Psoas muscle (tissue), 8 donors: ENCODE data around the gene POGZ. TPM values are rescaled to one million over a fixed set of nuclear protein-coding genes. Genes with fewer than 3 reads are reported as not detected.
A peak's percentile ranks its signal among the peaks of the same experiment; 100 is the strongest.
"Not testable (repeated sequence)": the region's sequence is repeated elsewhere in the genome, so short reads cannot be mapped to it uniquely, and the experiment has no call there.

Experiments used
- ATAC-seq, 4 donors: fragments of 200-7000 bp; cut with Tn5 transposase; one replicate each; pipeline ENCODE4 v1.9.1; 2020; ENCODE audit warnings: moderate library complexity in 3 of 4, mild to moderate bottlenecking in 2 of 4
- DNase-seq, 2 donors: peaks; one replicate each; pipeline ENCODE4 v3.0.0-alpha.2; 2020
- H3K27ac ChIP-seq: fragments of 200-600 bp; one replicate; pipeline ENCODE4 v1.8.0; 2022
- H3K27me3 ChIP-seq, 3 donors: fragments of 200-600 bp in 1 of 3; one replicate each; pipeline versions ENCODE4 v1.6.1 to v1.8.0; 2013 to 2022; ENCODE audit warnings: low read length in 2 of 3, mild to moderate bottlenecking in 2 of 3, moderate library complexity in 1 of 3; ENCODE audit not compliant: insufficient read depth in 3 of 3
- H3K36me3 ChIP-seq, 2 donors: fragments of 200-600 bp in 1 of 2; one replicate each; pipeline versions ENCODE4 v1.6.1 to v1.8.0; 2013 to 2022; ENCODE audit warnings: low read depth in 1 of 2, mild to moderate bottlenecking in 1 of 2, moderate library complexity in 1 of 2; ENCODE audit not compliant: insufficient read depth in 1 of 2
- H3K4me1 ChIP-seq: fragments of 200-600 bp; one replicate; pipeline ENCODE4 v1.8.0; 2022
- H3K4me3 ChIP-seq: fragments of 200-600 bp; one replicate; pipeline ENCODE4 v1.8.0; 2022; ENCODE audit warnings: mild to moderate bottlenecking
- H3K9me3 ChIP-seq: fragments of 200-600 bp; one replicate; pipeline ENCODE4 v1.8.0; 2022
- CTCF ChIP-seq: fragments of 200-600 bp; IDR thresholded peaks from one replicate; pipeline ENCODE4 v1.8.0; 2022; ENCODE audit warnings: antibody characterized with exemption
- WGBS, 3 donors: extraction: QIAGEN DNeasy Blood & Tissue Kit; methylation state at CpG; one replicate each; pipeline versions ENCODE4 v1.1.6 to v1.1.7; 2013; 5-methylcytosine and 5-hydroxymethylcytosine counted together
- intact Hi-C, 2 donors: fragments of 100-400 bp; cut with DNase I; formaldehyde crosslinking; loops; one replicate each; pipeline versions ENCODE4 v1.11.0 to v1.14.2; 2022
- polyA plus RNA-seq, 3 donors: library from polyadenylated mRNA; stranded (reverse); fragments of 200-250 nt; gene quantifications; one replicate each; pipeline ENCODE4 v1.2.3, GENCODE V29; 2013
- total RNA-seq, 4 donors: library from RNA; stranded (reverse); fragmentation: NEBNext Ultra II Directional in 2 of 4; extraction: Animal tissue kit (Norgen Biotek cat#: 25700) in 2 of 4; gene quantifications; one replicate each; pipeline versions ENCODE4 v1.2.1 to v1.2.4, GENCODE V29; 2021 to 2023
- donor health status: healthy with polysubstance abuse.
- donor health status: DM: no; HTN: no; CAD: no; lungs with moderate emphysema.
- donor health status: Bipolar disorder and iron deficiency.
- donor health status: healthy.
- donor health status: DM: yes; HTN: yes; CAD: no.
- donor health status: DM: no; HTN: no; CAD: no.
- donor health status: DM: no; HTN: no; CAD: no.
- donor health status: DM: yes; HTN: yes; CAD: no.

The POGZ gene
- total and polyA plus RNA-seq, 7 donors = 6.7 to 45.1 (median 26.5) TPM

GRCh38 chr1:151455231-151455630, 4.1 kb downstream of the POGZ start:
- ATAC-seq = no peak
- H3K4me3 ChIP-seq = no peak overlapping the region

GRCh38 chr1:151447696-151448095, 11.6 kb downstream of the POGZ start:
- ATAC-seq = no peak
- peaks cover 26% of the 10 kb centered on the region for H3K4me1 ChIP-seq
- TF ChIP-seq CTCF = no peak
- no peaks in the 10 kb centered on the region for H3K27me3 ChIP-seq
- no peak for DNase-seq
- 31 to 51% (median 44%) methylated on average over 2 of the region's 2 CpGs for WGBS, 3 donors
- no peak overlapping the region for H3K27ac ChIP-seq
- H3K4me3 ChIP-seq = no peak overlapping the region
- H3K36me3 ChIP-seq = no peaks in the 10 kb centered on the region
- no peaks in the 10 kb centered on the region for H3K9me3 ChIP-seq
- intact Hi-C loops = loop anchor here (5.0 to 10.0 kb wide), 2 partner anchors 90 to 147 kb away; no protein-coding TSS in a partner anchor

More at GRCh38 chr1:151455231-151455630, 4.1 kb downstream of the POGZ start:
- no peaks in the 10 kb centered on the region for H3K9me3 ChIP-seq
- WGBS, 3 donors = 81% methylated on average over 2 of the region's 2 CpGs
- TF ChIP-seq CTCF = no peak
- no peak for DNase-seq
- intact Hi-C loops = no loop called here
- peaks cover 15% of the 10 kb centered on the region for H3K4me1 ChIP-seq
- no peak overlapping the region for H3K27ac ChIP-seq
- H3K27me3 ChIP-seq = no peaks in the 10 kb centered on the region
- peaks cover 0 to 3% of the 10 kb centered on the region in 2 donors for H3K36me3 ChIP-seq

- peak in 2 of 4 donors; percentile 22 to 24 for ATAC-seq
- peaks cover 37% of the 10 kb centered on the region for H3K4me1 ChIP-seq
- DNase-seq = no peak
- no peak overlapping the region for H3K4me3 ChIP-seq
- H3K27ac ChIP-seq = peak overlapping the region; percentile 19
- peaks cover 0 to 21% of the 10 kb centered on the region in 2 donors for H3K36me3 ChIP-seq
- intact Hi-C loops = loop anchor here (2.0 to 10.0 kb wide), 4 partner anchors 93 to 290 kb away; no protein-coding TSS in a partner anchor
- no peak for TF ChIP-seq CTCF
- no peaks in the 10 kb centered on the region for H3K9me3 ChIP-seq
- H3K27me3 ChIP-seq = no peaks in the 10 kb centered on the region
- 67 to 83% (median 71%) methylated on average over 4 of the region's 4 CpGs for WGBS, 3 donors
These were observed 14.5 kb downstream of the POGZ start for GRCh38 chr1:151444783-151445177.

- DNase-seq = no peak
- WGBS, 3 donors = 52 to 56% (median 53%) methylated on average over 4 of the region's 4 CpGs
- no peaks in the 10 kb centered on the region for H3K27me3 ChIP-seq
These were observed 15.2 kb downstream of the POGZ start for GRCh38 chr1:151443846-151444782.

GRCh38 chr1:151437396-151437795, 21.9 kb downstream of the POGZ start:
- Histone ChIP-seq H3K4me1 (peaks cover 36% of the 10 kb centered on the region), H3K36me3 (peaks cover 0 to 37% of the 10 kb centered on the region in 2 donors)
- H3K27ac ChIP-seq, H3K27me3 ChIP-seq, H3K9me3 ChIP-seq, DNase-seq, intact Hi-C loops, H3K4me3 ChIP-seq: not testable (repeated sequence)
- WGBS, 3 donors = 32 to 50% (median 36%) methylated on average over 8 of the region's 8 CpGs
- ATAC-seq = peak in 2 of 4 donors; percentile 18 to 39

More at GRCh38 chr1:151443846-151444782, 15.2 kb downstream of the POGZ start:
- H3K9me3 ChIP-seq = no peaks in the 10 kb centered on the region
- intact Hi-C loops = loop anchor here (2.0 to 10.0 kb wide), 3 partner anchors 151 to 291 kb away; no protein-coding TSS in a partner anchor
- peak; percentile 80 to 92 (median 87) for ATAC-seq
- peaks cover 44% of the 10 kb centered on the region for H3K4me1 ChIP-seq
- TF ChIP-seq CTCF = peak; percentile 69
- no peak overlapping the region for H3K4me3 ChIP-seq
- peak overlapping the region; percentile 26 for H3K27ac ChIP-seq
- H3K36me3 ChIP-seq = peaks cover 0 to 21% of the 10 kb centered on the region in 2 donors
